ENCODE measurements around the gene OPA3.

- TF ChIP-seq CTCF (conservative IDR thresholded peaks at IDR 0.05) = no peak
- no peak for TF ChIP-seq EZH2 (IDR thresholded peaks at IDR 0.05; ENCODE audit: low read depth)
These were observed 76.2 kb downstream of the OPA3 start for GRCh38 chr19:45508417-45508860.

Measured in PC-9 (cell line).